HEK293 (cell line): Measurements from ENCODE around the gene PPP1R9B.

Experiments used
- CTCF ChIA-PET: fragments of 350-600 bp; formaldehyde crosslinking; extraction: SDS; loops from one replicate; lab custom pipeline; 2021; ENCODE audit warnings: antibody characterized with exemption; lab: Yijun Ruan, JAX
- POLR2A ChIA-PET: fragments of 300-600 bp; formaldehyde crosslinking; extraction: SDS; loops from one replicate; lab custom pipeline; 2020; ENCODE audit warnings: antibody characterized with exemption, inconsistent platforms; lab: Yijun Ruan, JAX
- H3K27ac ChIP-seq: fragments of 200-500 bp; sonication (Bioruptor generic); 2 replicates; pipeline ENCODE4 v1.5.1; 2014; ENCODE audit warnings: low read depth, low read length, control low read depth, inconsistent platforms; ENCODE audit errors: extremely low read depth
- H3K36me3 ChIP-seq, 2 experiments: fragments of 200-500 bp in 1 of 2; sonication (Bioruptor generic) in 1 of 2; 1 replicate in 1 of 2; 2 replicates in 1 of 2; pipeline ENCODE4 v1.5.1; 2014 to 2017; ENCODE audit warnings: inconsistent platforms in 2 of 2, low read length in 2 of 2; ENCODE audit not compliant: control insufficient read depth in 2 of 2, insufficient read depth in 1 of 2
- H3K4me1 ChIP-seq: fragments of 200-500 bp; sonication (Bioruptor generic); 2 replicates; pipeline ENCODE4 v1.5.1; 2014; ENCODE audit warnings: mild to moderate bottlenecking, low read length, inconsistent platforms; ENCODE audit not compliant: control insufficient read depth, insufficient read depth
- H3K4me3 ChIP-seq: 2 replicates; pipeline ENCODE4 v1.5.1; 2011; ENCODE audit warnings: low read depth, mild to moderate bottlenecking, control low read depth, low read length, moderate library complexity
- H3K9me3 ChIP-seq: fragments of 200-500 bp; sonication (Bioruptor generic); 2 replicates; pipeline ENCODE4 v1.5.1; 2014; ENCODE audit warnings: low read depth, low read length, inconsistent platforms; ENCODE audit not compliant: control insufficient read depth, insufficient read depth
- BCL11B ChIP-seq: fragments of 450-650 bp; formaldehyde crosslinking; IDR thresholded peaks from 2 replicates; pipeline ENCODE4 v1.5.1; 2016; ENCODE audit warnings: low read depth, missing biosample characterization, missing genetic modification characterization
- EGR2 ChIP-seq: fragments of 450-650 bp; formaldehyde crosslinking; IDR thresholded peaks from 2 replicates; pipeline ENCODE4 v1.5.1; 2016; ENCODE audit warnings: low read depth, missing biosample characterization, missing genetic modification characterization
- GLIS2 ChIP-seq: fragments of 450-650 bp; formaldehyde crosslinking; IDR thresholded peaks from 2 replicates; pipeline ENCODE4 v1.5.1; 2016; ENCODE audit warnings: missing biosample characterization, missing genetic modification characterization
- HOXD13 ChIP-seq: sonication (generic); formaldehyde crosslinking; IDR thresholded peaks from 2 replicates; pipeline ENCODE4 v1.8.0; 2022; ENCODE audit warnings: missing genetic modification reagents, borderline replicate concordance
- OVOL3 ChIP-seq: fragments of 450-650 bp; formaldehyde crosslinking; IDR thresholded peaks from 2 replicates; pipeline ENCODE4 v1.5.1; 2016; ENCODE audit warnings: missing biosample characterization, missing genetic modification characterization
- ZFHX2 ChIP-seq: fragments of 450-650 bp; formaldehyde crosslinking; conservative IDR thresholded peaks from 2 replicates; pipeline ENCODE4 v1.5.1; 2016; ENCODE audit warnings: missing biosample characterization, missing genetic modification characterization
- ZIC2 ChIP-seq: fragments of 450-650 bp; formaldehyde crosslinking; IDR thresholded peaks from 2 replicates; pipeline ENCODE4 v1.5.1; 2016; ENCODE audit warnings: missing biosample characterization, missing genetic modification characterization
- ZNF114 ChIP-seq: fragments of 450-650 bp; formaldehyde crosslinking; IDR thresholded peaks from 2 replicates; pipeline ENCODE4 v1.5.0; 2017; ENCODE audit warnings: missing biosample characterization, missing genetic modification characterization
- ZNF121 ChIP-seq: fragments of 450-650 bp; formaldehyde crosslinking; IDR thresholded peaks from 2 replicates; pipeline ENCODE4 v1.5.1; 2016; ENCODE audit warnings: missing biosample characterization, missing genetic modification characterization
- ZNF184 ChIP-seq: fragments of 450-650 bp; IDR thresholded peaks from 2 replicates; pipeline ENCODE4 v1.5.1; 2018; ENCODE audit warnings: missing biosample characterization, mild to moderate bottlenecking, missing genetic modification characterization
- ZNF311 ChIP-seq: fragments of 450-650 bp; formaldehyde crosslinking; IDR thresholded peaks from 2 replicates; pipeline ENCODE4 v1.5.1; 2017; ENCODE audit warnings: missing biosample characterization, missing genetic modification characterization, borderline replicate concordance
- ZNF366 ChIP-seq: fragments of 450-650 bp; formaldehyde crosslinking; conservative IDR thresholded peaks from 2 replicates; pipeline ENCODE4 v1.5.1; 2016; ENCODE audit warnings: missing biosample characterization, missing genetic modification characterization
- ZNF629 ChIP-seq: fragments of 450-650 bp; formaldehyde crosslinking; IDR thresholded peaks from 2 replicates; pipeline ENCODE4 v1.5.1; 2017; ENCODE audit warnings: missing biosample characterization, missing genetic modification characterization
- ZNF692 ChIP-seq: fragments of 450-650 bp; formaldehyde crosslinking; IDR thresholded peaks from 2 replicates; pipeline ENCODE4 v1.5.1; 2016; ENCODE audit warnings: missing biosample characterization, missing genetic modification characterization
- ZNF768 ChIP-seq: fragments of 450-650 bp; formaldehyde crosslinking; IDR thresholded peaks from 2 replicates; pipeline ENCODE4 v1.5.1; 2018; ENCODE audit warnings: missing biosample characterization, mild to moderate bottlenecking, missing genetic modification characterization
- TF ChIP-seq, protein P1 (sequence below): IDR thresholded peaks from 2 replicates; pipeline ENCODE4 v1.6.1; 2011; ENCODE audit warnings: mild to moderate bottlenecking, low read depth, low read length, borderline replicate concordance
- TF ChIP-seq, protein P2 (sequence below): fragments of 450-650 bp; formaldehyde crosslinking; IDR thresholded peaks from 2 replicates; pipeline ENCODE4 v1.5.1; 2016; ENCODE audit warnings: missing biosample characterization, missing genetic modification characterization
- TF ChIP-seq, protein P3 (sequence below): fragments of 450-650 bp; formaldehyde crosslinking; optimal IDR thresholded peaks from 2 replicates; pipeline ENCODE3; 2016; ENCODE audit warnings: missing biosample characterization, mild to moderate bottlenecking, missing genetic modification characterization

The PPP1R9B gene

GRCh38 chr17:50163843-50164696, 13.6 kb upstream of the PPP1R9B start (continued):
- no peak for TF ChIP-seq ZNF311 (tag by site-specific recombination)
- TF ChIP-seq ZNF768 (tag by site-specific recombination): no peak
- TF ChIP-seq, protein P1, sequence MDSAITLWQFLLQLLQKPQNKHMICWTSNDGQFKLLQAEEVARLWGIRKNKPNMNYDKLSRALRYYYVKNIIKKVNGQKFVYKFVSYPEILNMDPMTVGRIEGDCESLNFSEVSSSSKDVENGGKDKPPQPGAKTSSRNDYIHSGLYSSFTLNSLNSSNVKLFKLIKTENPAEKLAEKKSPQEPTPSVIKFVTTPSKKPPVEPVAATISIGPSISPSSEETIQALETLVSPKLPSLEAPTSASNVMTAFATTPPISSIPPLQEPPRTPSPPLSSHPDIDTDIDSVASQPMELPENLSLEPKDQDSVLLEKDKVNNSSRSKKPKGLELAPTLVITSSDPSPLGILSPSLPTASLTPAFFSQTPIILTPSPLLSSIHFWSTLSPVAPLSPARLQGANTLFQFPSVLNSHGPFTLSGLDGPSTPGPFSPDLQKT: no peak
- peak; percentile 67 for TF ChIP-seq EGR2
- TF ChIP-seq HOXD13 (CRISPR knock-in tag): no peak
- no peak for TF ChIP-seq ZNF114 (tag by site-specific recombination)

GRCh38 chr17:50162466-50163254, 12.2 kb upstream of the PPP1R9B start:
- no peak overlapping the region for H3K27ac ChIP-seq
- no peak overlapping the region for H3K4me3 ChIP-seq
- TF ChIP-seq BCL11B (no peak), ZFHX2 (tag by site-specific recombination) (no peak), ZNF629 (no peak), ZNF366 (tag by site-specific recombination) (peak; percentile 94)
- H3K4me1 ChIP-seq: no peaks in the 10 kb centered on the region
- ChIA-PET POLR2A (interaction anchor here (2.0 to 2.7 kb wide), 3 partner anchors 11 to 15 kb away, joined by 5 to 30 read pairs (median 9); no protein-coding TSS in a partner anchor), CTCF (interaction anchor here (0.5 to 2.8 kb wide), 36 partner anchors 9 to 890 kb away, joined by 3 to 105 read pairs (median 5); partner anchors contain the start of genes COL1A1, PPP1R9B and SAMD14)
- no peaks in the 10 kb centered on the region for H3K9me3 ChIP-seq
- H3K36me3 ChIP-seq: no peaks in the 10 kb centered on the region

DNA sequence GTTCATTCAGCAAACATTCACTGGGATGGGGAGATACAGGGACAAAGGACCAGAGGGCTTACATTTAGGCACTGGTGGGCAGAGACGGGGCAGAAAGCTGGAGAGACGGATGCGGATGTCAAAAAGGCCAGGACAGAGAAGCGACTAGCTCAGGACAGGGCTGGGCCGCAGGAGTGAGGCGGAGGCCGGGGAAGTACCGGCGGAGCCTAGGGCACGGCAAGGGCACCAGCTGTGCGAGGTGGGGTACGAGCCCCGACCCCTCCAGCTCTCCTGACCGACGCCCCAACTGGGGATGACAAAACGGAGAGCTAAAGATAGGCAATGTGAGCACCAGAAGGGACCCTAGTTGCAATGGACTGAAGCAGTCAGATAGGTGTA, 11.4 kb upstream of the PPP1R9B start:
- ChIA-PET POLR2A (interaction anchor here (0.7 to 2.7 kb wide), 6 partner anchors 10 to 39 kb away, joined by 3 to 30 read pairs (median 4); no protein-coding TSS in a partner anchor), CTCF (interaction anchor here (0.6 to 2.8 kb wide), 38 partner anchors 10 to 315 kb away, joined by 3 to 105 read pairs (median 5); partner anchors contain the start of genes COL1A1, PPP1R9B and SAMD14)
- Histone ChIP-seq H3K4me3 (no peak overlapping the region), H3K9me3 (no peaks in the 10 kb centered on the region), H3K36me3 (no peaks in the 10 kb centered on the region), H3K4me1 (no peaks in the 10 kb centered on the region)
- TF ChIP-seq OVOL3 (tag by site-specific recombination) (no peak), ZNF121 (tag by site-specific recombination) (0 out of 2 replicates have a peak, but pooled peaks have one; percentile 6)
- TF ChIP-seq, all 188 proteins: peak for 1
- no peak overlapping the region for H3K27ac ChIP-seq

- ChIA-PET CTCF (interaction anchor here (0.6 to 2.8 kb wide), 40 partner anchors 11 to 171 kb away, joined by 3 to 105 read pairs (median 5); partner anchors contain the start of genes COL1A1, PPP1R9B and SAMD14), POLR2A (interaction anchor here (0.5 to 2.7 kb wide), 8 partner anchors 9 to 265 kb away, joined by 3 to 30 read pairs (median 4); no protein-coding TSS in a partner anchor)
- H3K27ac ChIP-seq: peak overlapping the region; percentile 17; the same call in 1 of the 2 replicates
- H3K4me3 ChIP-seq: peak overlapping the region; percentile 54
- no peaks in the 10 kb centered on the region for H3K36me3 ChIP-seq
- H3K9me3 ChIP-seq: no peaks in the 10 kb centered on the region
- H3K4me1 ChIP-seq: no peaks in the 10 kb centered on the region
- TF ChIP-seq ZIC2 (tag by site-specific recombination): peak; percentile 78
- no peak for TF ChIP-seq ZNF184
- TF ChIP-seq ZNF121 (tag by site-specific recombination): peak; percentile 92
- TF ChIP-seq, protein P2, sequence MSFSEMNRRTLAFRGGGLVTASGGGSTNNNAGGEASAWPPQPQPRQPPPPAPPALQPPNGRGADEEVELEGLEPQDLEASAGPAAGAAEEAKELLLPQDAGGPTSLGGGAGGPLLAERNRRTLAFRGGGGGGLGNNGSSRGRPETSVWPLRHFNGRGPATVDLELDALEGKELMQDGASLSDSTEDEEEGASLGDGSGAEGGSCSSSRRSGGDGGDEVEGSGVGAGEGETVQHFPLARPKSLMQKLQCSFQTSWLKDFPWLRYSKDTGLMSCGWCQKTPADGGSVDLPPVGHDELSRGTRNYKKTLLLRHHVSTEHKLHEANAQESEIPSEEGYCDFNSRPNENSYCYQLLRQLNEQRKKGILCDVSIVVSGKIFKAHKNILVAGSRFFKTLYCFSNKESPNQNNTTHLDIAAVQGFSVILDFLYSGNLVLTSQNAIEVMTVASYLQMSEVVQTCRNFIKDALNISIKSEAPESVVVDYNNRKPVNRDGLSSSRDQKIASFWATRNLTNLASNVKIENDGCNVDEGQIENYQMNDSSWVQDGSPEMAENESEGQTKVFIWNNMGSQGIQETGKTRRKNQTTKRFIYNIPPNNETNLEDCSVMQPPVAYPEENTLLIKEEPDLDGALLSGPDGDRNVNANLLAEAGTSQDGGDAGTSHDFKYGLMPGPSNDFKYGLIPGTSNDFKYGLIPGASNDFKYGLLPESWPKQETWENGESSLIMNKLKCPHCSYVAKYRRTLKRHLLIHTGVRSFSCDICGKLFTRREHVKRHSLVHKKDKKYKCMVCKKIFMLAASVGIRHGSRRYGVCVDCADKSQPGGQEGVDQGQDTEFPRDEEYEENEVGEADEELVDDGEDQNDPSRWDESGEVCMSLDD (tag by site-specific recombination): peak; percentile 60; the same call in 1 of the 2 replicates
- peak; percentile 54 for TF ChIP-seq ZNF692 (tag by site-specific recombination)
- TF ChIP-seq, protein P3, sequence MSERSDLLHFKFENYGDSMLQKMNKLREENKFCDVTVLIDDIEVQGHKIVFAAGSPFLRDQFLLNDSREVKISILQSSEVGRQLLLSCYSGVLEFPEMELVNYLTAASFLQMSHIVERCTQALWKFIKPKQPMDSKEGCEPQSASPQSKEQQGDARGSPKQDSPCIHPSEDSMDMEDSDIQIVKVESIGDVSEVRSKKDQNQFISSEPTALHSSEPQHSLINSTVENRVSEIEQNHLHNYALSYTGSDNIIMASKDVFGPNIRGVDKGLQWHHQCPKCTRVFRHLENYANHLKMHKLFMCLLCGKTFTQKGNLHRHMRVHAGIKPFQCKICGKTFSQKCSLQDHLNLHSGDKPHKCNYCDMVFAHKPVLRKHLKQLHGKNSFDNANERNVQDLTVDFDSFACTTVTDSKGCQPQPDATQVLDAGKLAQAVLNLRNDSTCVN (tag by site-specific recombination): peak; percentile 97
- peak; percentile 98 for TF ChIP-seq GLIS2 (tag by site-specific recombination)
These were observed 10.8 kb upstream of the PPP1R9B start for GRCh38 chr17:50161023-50161910.
